Testis (tissue), 3 donors: Measurements from ENCODE around the gene CRYM. TPM values are rescaled to one million over a fixed set of nuclear protein-coding genes. Genes with fewer than 3 reads are reported as not detected.
"Not testable (repeated sequence)": the region's sequence is repeated elsewhere in the genome, so short reads cannot be mapped to it uniquely, and the experiment has no call there.

ENCODE experiments used
- DNase-seq: peaks from one replicate; pipeline ENCODE4 v3.0.0-alpha.2; 2019
- H3K27ac ChIP-seq, 2 donors: fragments of 200-600 bp; sonication (generic); one replicate each; pipeline ENCODE4 v1.5.1; 2019
- H3K27me3 ChIP-seq: fragments of 200-600 bp; sonication (generic); one replicate; pipeline ENCODE4 v1.5.1; 2019
- H3K36me3 ChIP-seq: fragments of 200-600 bp; sonication (generic); one replicate; pipeline ENCODE4 v1.5.1; 2017; ENCODE audit warnings: low read depth; ENCODE audit errors: missing control alignments
- H3K4me1 ChIP-seq: fragments of 200-600 bp; sonication (generic); one replicate; pipeline ENCODE4 v1.5.1; 2019
- H3K4me3 ChIP-seq, 2 donors: fragments of 200-600 bp; sonication (generic); one replicate each; pipeline ENCODE4 v1.5.1; 2017 to 2019
- H3K9me3 ChIP-seq: fragments of 200-600 bp; sonication (generic); one replicate; pipeline ENCODE4 v1.5.1; 2017
- POLR2A ChIP-seq: fragments of 450-650 bp; IDR thresholded peaks from one replicate; pipeline ENCODE4 v1.6.1; 2017; ENCODE audit warnings: antibody characterized with exemption, mild to moderate bottlenecking, moderate library complexity
- WGBS, 2 donors: methylation state at CpG; one replicate each; pipeline ENCODE4 v1.1.5; 2018; 5-methylcytosine and 5-hydroxymethylcytosine counted together
- intact Hi-C: fragments of 100-400 bp; cut with DNase I; formaldehyde crosslinking; loops from one replicate; pipeline ENCODE4 v1.15.1; 2023; ENCODE audit warnings: low total_unique reads
- polyA plus RNA-seq: library from polyadenylated mRNA; stranded (reverse); fragments of 350-450 nt; fragmentation: Illumina TruSeq; extraction: RNeasy Lipid Tissue Mini Kit (QIAGEN cat#74804); gene quantifications from one replicate; pipeline ENCODE4 v1.2.3, GENCODE V29; 2014; ENCODE audit warnings: low read depth, low replicate concordance; ENCODE audit not compliant: insufficient read depth
- total RNA-seq, 2 donors: library from RNA; depleted of rRNA; stranded (reverse); fragments of >200 nt; gene quantifications; one replicate each; pipeline ENCODE4 v1.2.3, GENCODE V29; 2016
- TF ChIP-seq, protein P1 (sequence below), 3 experiments: fragments of 450-650 bp in 2 of 3; fragments of 200-600 bp in 1 of 3; sonication (generic) in 1 of 3; IDR thresholded peaks; one replicate each; pipeline ENCODE4 v1.5.1; 2016 to 2019; ENCODE audit warnings: antibody characterized with exemption in 3 of 3, mild to moderate bottlenecking in 2 of 3, moderate library complexity in 1 of 3

Gene CRYM
- total and polyA plus RNA-seq, 3 donors from 2014 or later, result 11.1 to 63.4 (median 14.6) TPM

DNA sequence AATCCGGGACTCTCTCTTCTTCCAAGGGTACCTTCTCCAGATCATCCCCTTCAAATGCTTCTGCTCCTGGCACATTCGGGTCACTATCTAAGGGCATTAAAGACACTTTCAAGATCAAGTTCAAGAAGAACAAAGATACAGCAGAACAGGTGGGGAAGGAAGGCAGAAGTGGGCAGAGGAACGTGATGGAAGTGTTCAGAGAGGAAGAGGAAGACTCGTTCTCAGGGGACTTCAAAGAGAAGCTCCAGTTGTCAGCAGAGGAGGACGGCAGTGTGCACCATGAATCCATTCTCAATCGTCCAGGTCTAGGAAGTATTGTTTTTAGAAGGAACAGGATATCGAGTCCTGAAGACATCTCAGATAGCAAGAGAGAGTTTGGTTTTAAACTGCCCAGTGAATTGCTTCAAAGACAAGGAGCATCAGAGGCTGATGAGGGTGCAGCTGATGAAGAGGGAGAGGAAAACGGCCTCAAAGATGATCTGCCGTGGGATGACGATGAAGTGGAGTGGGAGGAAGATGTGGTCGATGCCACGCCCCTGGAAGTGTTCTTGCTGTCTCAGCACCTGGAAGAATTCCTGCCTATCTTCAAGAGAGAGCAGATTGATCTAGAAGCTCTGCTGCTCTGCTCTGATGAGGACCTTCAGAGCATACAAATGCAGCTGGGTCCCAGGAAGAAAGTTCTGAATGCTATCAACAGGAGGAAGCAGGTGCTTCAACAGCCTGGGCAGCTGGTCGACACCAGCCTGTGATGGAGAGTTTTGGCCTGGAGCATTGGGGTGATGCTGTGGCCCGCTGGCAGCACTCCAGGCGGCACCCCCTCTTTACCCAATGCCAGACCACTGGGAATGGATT lies 27.8 kb downstream of the CRYM start:
- H3K4me1 ChIP-seq, result peaks cover 9% of the 10 kb centered on the region
- no peaks in the 10 kb centered on the region for H3K27me3 ChIP-seq
- no peaks in the 10 kb centered on the region for H3K9me3 ChIP-seq
- WGBS, 2 donors, result 89% methylated on average over 12 to 15 of the region's 15 CpGs
- no peak overlapping the region for H3K27ac ChIP-seq
- no peak overlapping the region for H3K4me3 ChIP-seq
- TF ChIP-seq POLR2A, result no peak
- TF ChIP-seq, protein P1, sequence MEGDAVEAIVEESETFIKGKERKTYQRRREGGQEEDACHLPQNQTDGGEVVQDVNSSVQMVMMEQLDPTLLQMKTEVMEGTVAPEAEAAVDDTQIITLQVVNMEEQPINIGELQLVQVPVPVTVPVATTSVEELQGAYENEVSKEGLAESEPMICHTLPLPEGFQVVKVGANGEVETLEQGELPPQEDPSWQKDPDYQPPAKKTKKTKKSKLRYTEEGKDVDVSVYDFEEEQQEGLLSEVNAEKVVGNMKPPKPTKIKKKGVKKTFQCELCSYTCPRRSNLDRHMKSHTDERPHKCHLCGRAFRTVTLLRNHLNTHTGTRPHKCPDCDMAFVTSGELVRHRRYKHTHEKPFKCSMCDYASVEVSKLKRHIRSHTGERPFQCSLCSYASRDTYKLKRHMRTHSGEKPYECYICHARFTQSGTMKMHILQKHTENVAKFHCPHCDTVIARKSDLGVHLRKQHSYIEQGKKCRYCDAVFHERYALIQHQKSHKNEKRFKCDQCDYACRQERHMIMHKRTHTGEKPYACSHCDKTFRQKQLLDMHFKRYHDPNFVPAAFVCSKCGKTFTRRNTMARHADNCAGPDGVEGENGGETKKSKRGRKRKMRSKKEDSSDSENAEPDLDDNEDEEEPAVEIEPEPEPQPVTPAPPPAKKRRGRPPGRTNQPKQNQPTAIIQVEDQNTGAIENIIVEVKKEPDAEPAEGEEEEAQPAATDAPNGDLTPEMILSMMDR (IDR thresholded peaks at IDR 0.05), result no peak
- intact Hi-C loops, result no loop called here
- H3K36me3 ChIP-seq, result no peaks in the 10 kb centered on the region
- DNase-seq, result no peak

DNA sequence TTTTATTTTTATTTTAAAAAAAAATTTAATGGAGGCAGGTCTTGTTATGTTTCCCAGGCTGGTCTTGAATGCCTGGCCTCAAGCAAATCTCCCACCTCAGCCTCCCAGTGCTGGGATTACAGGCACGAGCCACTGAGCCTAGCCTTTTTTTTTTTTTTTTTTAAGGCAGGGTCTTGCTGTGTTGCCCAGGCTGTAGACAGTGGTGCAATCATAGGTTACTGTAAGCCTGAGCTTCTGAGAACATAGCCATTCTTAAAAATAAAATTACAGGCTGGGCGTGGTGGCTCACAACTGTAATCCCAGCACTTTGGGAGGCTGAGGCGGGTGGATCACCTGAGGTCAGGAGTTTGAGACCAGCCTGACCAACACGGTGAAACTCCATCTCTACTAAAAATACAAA lies 29.9 kb downstream of the CRYM start:
- WGBS, 2 donors, result 89 to 95% methylated on average over 4 of the region's 4 CpGs
- DNase-seq, H3K9me3 ChIP-seq, H3K4me3 ChIP-seq, H3K36me3 ChIP-seq, H3K27me3 ChIP-seq, intact Hi-C loops, H3K27ac ChIP-seq: not testable (repeated sequence)
- H3K4me1 ChIP-seq, result peaks cover 17% of the 10 kb centered on the region

DNA sequence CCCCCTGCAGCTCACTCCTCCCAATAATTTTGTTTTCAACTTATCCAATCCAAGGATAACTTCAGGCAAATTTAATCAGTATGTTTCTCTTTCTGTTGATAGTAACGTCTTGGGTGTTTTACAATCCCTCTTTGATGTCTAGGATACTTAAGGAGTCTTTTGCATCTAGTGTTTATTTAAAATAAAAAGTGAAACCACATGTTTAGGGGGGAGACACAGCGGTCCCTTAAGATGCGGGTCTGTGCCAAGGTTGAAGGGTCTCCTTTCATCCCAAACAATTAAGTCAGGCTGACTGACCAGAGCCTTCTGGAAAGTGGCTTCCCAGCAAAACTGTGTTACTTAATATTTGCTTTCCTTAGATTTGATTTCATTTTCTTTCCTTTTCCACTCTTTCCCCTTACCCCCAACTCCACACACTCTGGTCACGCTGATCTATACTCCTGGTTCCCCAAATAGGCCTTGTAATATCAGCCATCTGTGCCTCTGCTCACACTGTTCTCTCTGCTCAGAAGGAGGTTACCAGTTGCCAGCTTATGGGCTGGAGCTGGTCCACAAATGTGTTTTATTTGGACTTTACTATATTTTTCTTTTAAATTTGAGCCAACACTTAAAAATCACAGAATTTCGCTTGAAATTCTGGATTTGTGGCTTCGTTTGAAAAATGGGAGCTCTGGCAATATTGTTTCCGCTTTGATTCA lies 33.4 kb downstream of the CRYM start:
- Histone ChIP-seq H3K36me3 (no peaks in the 10 kb centered on the region), H3K27ac (no peak overlapping the region), H3K4me1 (peaks cover 17% of the 10 kb centered on the region), H3K9me3 (no peaks in the 10 kb centered on the region), H3K27me3 (no peaks in the 10 kb centered on the region), H3K4me3 (no peak overlapping the region)
- no peak for TF ChIP-seq POLR2A
- TF ChIP-seq, protein P1 (IDR thresholded peaks at IDR 0.05), result no peak
- intact Hi-C loops, result no loop called here
- 37 to 43% methylated on average over 7 of the region's 7 CpGs for WGBS, 2 donors
- no peak for DNase-seq

DNA sequence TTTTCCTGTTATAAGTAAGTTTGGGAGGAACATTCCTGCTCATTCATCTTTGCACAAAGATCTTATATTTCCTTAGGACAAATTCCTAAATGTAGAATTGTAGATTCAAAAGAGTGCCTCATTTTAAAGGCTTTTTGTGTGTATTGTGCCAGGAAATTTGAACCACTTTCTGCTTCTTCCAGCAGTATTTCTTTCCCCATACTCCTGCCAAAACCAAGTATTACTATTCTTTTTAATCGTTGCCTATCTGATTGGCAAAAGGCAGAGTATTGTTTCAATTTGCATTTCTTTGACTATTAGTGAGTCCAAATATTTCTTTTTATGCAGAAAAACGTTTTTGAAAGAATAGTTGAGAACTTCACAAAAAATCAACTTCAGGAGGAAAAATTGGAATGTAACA lies 35.3 kb downstream of the CRYM start:
- TF ChIP-seq POLR2A, result no peak
- no peaks in the 10 kb centered on the region for H3K36me3 ChIP-seq
- no peak overlapping the region for H3K4me3 ChIP-seq
- intact Hi-C loops, result no loop called here
- H3K9me3 ChIP-seq, result no peaks in the 10 kb centered on the region
- no peak overlapping the region for H3K27ac ChIP-seq
- DNase-seq, result no peak
- H3K27me3 ChIP-seq, result no peaks in the 10 kb centered on the region
- peaks cover 17% of the 10 kb centered on the region for H3K4me1 ChIP-seq
- 10 to 21% methylated on average over 2 of the region's 2 CpGs for WGBS, 2 donors

DNA sequence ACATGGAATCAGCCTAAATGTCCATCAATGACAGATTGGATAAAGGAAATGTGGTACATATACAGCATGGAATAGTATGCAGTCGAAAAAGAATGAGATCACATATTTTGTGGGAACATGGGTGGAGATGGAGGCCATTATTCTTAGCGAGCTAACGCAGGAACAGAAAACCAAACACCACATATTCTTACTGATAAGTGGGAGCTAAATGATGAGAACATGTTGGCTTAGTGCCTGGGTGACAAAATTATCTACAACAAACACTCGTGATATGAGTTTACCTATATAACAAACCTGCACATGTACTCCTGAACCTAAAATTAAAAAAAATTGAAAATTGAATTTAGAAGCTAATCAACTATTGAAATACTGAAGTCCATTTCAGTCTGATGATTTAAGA lies 38.4 kb downstream of the CRYM start:
- peaks cover 5% of the 10 kb centered on the region for H3K4me1 ChIP-seq
- no peaks in the 10 kb centered on the region for H3K9me3 ChIP-seq
- 63 to 76% methylated on average over 4 of the region's 4 CpGs for WGBS, 2 donors
- H3K27ac ChIP-seq, result no peak overlapping the region
- H3K4me3 ChIP-seq, result no peak overlapping the region
- intact Hi-C loops, result no loop called here
- H3K27me3 ChIP-seq, result no peaks in the 10 kb centered on the region
- no peak for TF ChIP-seq POLR2A
- TF ChIP-seq, protein P1 (IDR thresholded peaks at IDR 0.05), result no peak
- DNase-seq, result no peak
- H3K36me3 ChIP-seq, result no peaks in the 10 kb centered on the region
